Right lobe of liver (tissue), 6 donors: Measurements from ENCODE around the gene ZNF385B. TPM values are rescaled to one million over a fixed set of nuclear protein-coding genes. Genes with fewer than 3 reads are reported as not detected.

ENCODE experiments used
- ATAC-seq, 4 donors: fragments of 200-7000 bp; cut with Tn5 transposase; one replicate each; pipeline ENCODE4 v1.9.1; 2020; ENCODE audit warnings: mild to moderate bottlenecking in 4 of 4, moderate library complexity in 4 of 4
- DNase-seq, 3 donors: peaks; one replicate each; pipeline ENCODE4 v3.0.0-alpha.2; 2020
- H3K27ac ChIP-seq, 3 donors: fragments of 200-600 bp; one replicate each; pipeline ENCODE4 v1.8.0; 2022
- H3K27me3 ChIP-seq, 2 donors: fragments of 200-600 bp; one replicate each; pipeline ENCODE4 v1.8.0; 2022
- H3K36me3 ChIP-seq, 4 donors: fragments of 200-600 bp; sonication (generic) in 1 of 4; one replicate each; pipeline versions ENCODE4 v1.5.1 to v1.8.0; 2017 to 2022; ENCODE audit warnings: control low read depth in 1 of 4
- H3K4me1 ChIP-seq, 4 donors: fragments of 200-600 bp; sonication (generic) in 1 of 4; one replicate each; pipeline versions ENCODE4 v1.5.1 to v1.8.0; 2017 to 2022; ENCODE audit warnings: control low read depth in 1 of 4
- H3K4me3 ChIP-seq, 3 donors: fragments of 200-600 bp; one replicate each; pipeline ENCODE4 v1.8.0; 2022
- H3K9me3 ChIP-seq, 4 donors: fragments of 200-600 bp; sonication (generic) in 1 of 4; one replicate each; pipeline versions ENCODE4 v1.5.1 to v1.8.0; 2017 to 2022; ENCODE audit warnings: control low read depth in 1 of 4
- CTCF ChIP-seq, 4 donors: fragments of 200-600 bp in 3 of 4; fragments of 450-650 bp in 1 of 4; IDR thresholded peaks; one replicate each; pipeline versions ENCODE4 v1.5.1 to v1.8.0; 2016 to 2022; ENCODE audit warnings: antibody characterized with exemption in 4 of 4, mild to moderate bottlenecking in 2 of 4
- POLR2A ChIP-seq: fragments of 450-650 bp; IDR thresholded peaks from one replicate; pipeline ENCODE4 v1.6.1; 2017; ENCODE audit warnings: antibody characterized with exemption, mild to moderate bottlenecking
- WGBS: methylation state at CpG from one replicate; pipeline ENCODE4 v1.1.6; 2018; ENCODE audit warnings: low coverage, low lambda C conversion rate; ENCODE audit not compliant: insufficient coverage; ENCODE audit errors: missing lambda C conversion rate; 5-methylcytosine and 5-hydroxymethylcytosine counted together
- intact Hi-C, 2 donors: fragments of 100-400 bp; cut with DNase I; formaldehyde crosslinking; loops; one replicate each; pipeline versions ENCODE4 v1.11.2 to v1.14.1; 2022
- total RNA-seq, 6 experiments: library from RNA; depleted of rRNA in 2 of 6; stranded (reverse); fragments of >200 nt in 2 of 6; fragmentation: NEBNext Ultra II Directional in 3 of 6; extraction: Animal tissue kit (Norgen Biotek cat#: 25700) in 3 of 6; gene quantifications; one replicate each; pipeline versions ENCODE4 v1.1.0 to v1.2.4, GENCODE V29; 2016 to 2023
- donor health status: DM: no; HTN: yes; CAD: no.
- donor health status: DM: no; HTN: no; CAD: no.
- donor health status: DM: no; HTN: no; CAD: no.
- donor health status: DM: no; HTN: yes; CAD: no.
- donor health status: DM: no; HTN: yes; CAD: no.

The ZNF385B gene
- total RNA-seq, 6 experiments from 2014 or later: 3.9 to 15.7 (median 5.9) TPM

- no peak for TF ChIP-seq CTCF (IDR thresholded peaks at IDR 0.05)
- TF ChIP-seq POLR2A: no peak
- H3K4me3 ChIP-seq: no peak overlapping the region
- intact Hi-C loops: no loop called here
- DNase-seq: no peak
- no peak overlapping the region for H3K27ac ChIP-seq
- no peaks in the 10 kb centered on the region for H3K4me1 ChIP-seq
- H3K27me3 ChIP-seq: no peaks in the 10 kb centered on the region
- no peak for ATAC-seq
- H3K36me3 ChIP-seq: no peaks in the 10 kb centered on the region
- no peaks in the 10 kb centered on the region for H3K9me3 ChIP-seq
These were observed 14.5 kb upstream of the ZNF385B start for GRCh38 chr2:179875864-179876263.

GRCh38 chr2:179862898-179863458 is 1.6 kb upstream of the ZNF385B start:
- Histone ChIP-seq H3K27ac (no peak overlapping the region), H3K4me3 (no peak overlapping the region), H3K36me3 (no peaks in the 10 kb centered on the region), H3K9me3 (no peaks in the 10 kb centered on the region), H3K27me3 (no peaks in the 10 kb centered on the region), H3K4me1 (peaks cover 0 to 6% (median 0%) of the 10 kb centered on the region in 4 donors)
- no peak for TF ChIP-seq CTCF (IDR thresholded peaks at IDR 0.05)
- TF ChIP-seq POLR2A: no peak
- DNase-seq (no peak), ATAC-seq (no peak)
- 79% methylated on average over 5 of the region's 6 CpGs for WGBS
- intact Hi-C loops: no loop called here

GRCh38 chr2:179861027-179861415 is 391 bp downstream of the ZNF385B start:
- intact Hi-C loops: no loop called here
- H3K27ac ChIP-seq: peak overlapping the region in 2 of 3 donors; percentile 38 to 39
- H3K4me3 ChIP-seq: peak overlapping the region; percentile 63 to 81 (median 80)
- peaks cover 0 to 6% (median 0%) of the 10 kb centered on the region in 4 donors for H3K4me1 ChIP-seq
- no peaks in the 10 kb centered on the region for H3K36me3 ChIP-seq
- no peak for TF ChIP-seq CTCF (IDR thresholded peaks at IDR 0.05)
- peak; percentile 54 for TF ChIP-seq POLR2A
- ATAC-seq (peak; percentile 85 to 93 (median 88)), DNase-seq (peak in 2 of 3 donors; percentile 54 to 66)
- WGBS: no CpG with 5 or more reads among the region's 52 CpGs
- no peaks in the 10 kb centered on the region for H3K27me3 ChIP-seq
- H3K9me3 ChIP-seq: no peaks in the 10 kb centered on the region

GRCh38 chr2:179860255-179861026 is 971 bp downstream of the ZNF385B start:
- peak overlapping the region in 2 of 3 donors; percentile 38 to 39 for H3K27ac ChIP-seq
- WGBS: 2% methylated on average over 21 of the region's 34 CpGs
- TF ChIP-seq CTCF (IDR thresholded peaks at IDR 0.05) (no peak), POLR2A (no peak)

More at GRCh38 chr2:179860255-179861026, 971 bp downstream of the ZNF385B start:
- DNase-seq (peak; percentile 21 to 75 (median 71)), ATAC-seq (peak; percentile 37 to 55 (median 48))
- intact Hi-C loops: no loop called here
- H3K27me3 ChIP-seq: no peaks in the 10 kb centered on the region
- H3K4me3 ChIP-seq: peak overlapping the region; percentile 63 to 81 (median 80)
- H3K9me3 ChIP-seq: no peaks in the 10 kb centered on the region
- H3K4me1 ChIP-seq: peaks cover 0 to 6% (median 0%) of the 10 kb centered on the region in 4 donors
- no peaks in the 10 kb centered on the region for H3K36me3 ChIP-seq
